ENCODE results near the gene ADGRA3. TPM values are rescaled to one million over a fixed set of nuclear protein-coding genes. Genes with fewer than 3 reads are reported as not detected.

The ADGRA3 gene
- total and polyA plus RNA-seq, 5 donors, result 15.6 to 40.4 (median 29.6) TPM

DNA sequence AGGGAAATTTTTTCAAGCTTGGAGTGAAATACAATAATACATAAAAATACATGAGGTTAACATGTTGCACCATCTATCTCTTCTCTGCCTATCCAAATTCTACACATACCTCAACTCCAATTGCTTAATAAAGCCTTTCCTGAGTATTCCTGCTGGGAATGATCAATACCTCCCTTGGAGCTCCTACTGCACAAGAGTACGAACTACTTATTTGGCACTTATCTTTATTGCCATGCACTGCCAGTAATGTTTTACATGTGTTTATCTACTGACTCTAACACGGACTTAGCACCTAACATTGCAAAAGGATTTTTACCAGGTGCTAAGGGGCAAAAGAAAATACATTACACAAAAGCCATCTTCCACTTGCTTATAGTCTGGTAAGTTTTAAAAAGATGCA lies 80.2 kb downstream of the ADGRA3 start:
- WGBS, result 60% methylated on average over 2 of the region's 2 CpGs

DNA sequence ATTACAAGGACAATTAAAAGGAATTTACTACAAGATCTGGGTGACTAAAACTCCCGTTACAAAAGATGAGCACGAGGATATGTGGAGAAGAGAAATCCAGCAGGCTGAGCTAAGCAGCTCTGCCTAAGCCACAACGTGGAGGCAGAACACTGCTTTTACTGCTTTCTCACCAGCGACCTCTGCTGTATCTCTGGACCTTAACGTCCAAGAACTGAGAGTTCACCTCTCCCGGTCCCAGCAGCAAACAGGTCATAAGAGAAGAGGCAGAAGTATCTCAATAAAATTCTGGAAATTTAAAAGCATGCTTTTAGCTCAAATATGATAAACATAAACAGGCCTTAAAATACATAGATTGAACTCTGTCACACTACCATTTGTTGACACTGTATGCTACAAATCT lies 81.0 kb downstream of the ADGRA3 start:
- H3K27me3 ChIP-seq (ENCODE audit: control insufficient read depth, insufficient read depth), result no peaks in the 10 kb centered on the region
- H3K27ac ChIP-seq (ENCODE audit: low read length), result no peak overlapping the region
- intact Hi-C loops (cut with DNase I), result no loop called here
- H3K4me1 ChIP-seq (ENCODE audit: control insufficient read depth, insufficient read depth, low read length), result no peaks in the 10 kb centered on the region
- no peak overlapping the region for H3K4me3 ChIP-seq (ENCODE audit: low read length)
- peak; percentile 71 to 79 for ATAC-seq
- peak in 1 of 3 donors; percentile 46 for DNase-seq
- 27% methylated on average over 6 of the region's 6 CpGs for WGBS
- no peaks in the 10 kb centered on the region for H3K9me3 ChIP-seq (ENCODE audit: control insufficient read depth, low read length)

More for the DNA sequence above, 80.2 kb downstream of the ADGRA3 start:
- Histone ChIP-seq H3K9me3 (ENCODE audit: control insufficient read depth, low read length) (no peaks in the 10 kb centered on the region), H3K4me1 (ENCODE audit: control insufficient read depth, insufficient read depth, low read length) (no peaks in the 10 kb centered on the region), H3K4me3 (ENCODE audit: low read length) (no peak overlapping the region), H3K27ac (ENCODE audit: low read length) (no peak overlapping the region), H3K27me3 (ENCODE audit: control insufficient read depth, insufficient read depth) (no peaks in the 10 kb centered on the region)
- intact Hi-C loops (cut with DNase I), result no loop called here
- ATAC-seq (no peak), DNase-seq (no peak)

DNA sequence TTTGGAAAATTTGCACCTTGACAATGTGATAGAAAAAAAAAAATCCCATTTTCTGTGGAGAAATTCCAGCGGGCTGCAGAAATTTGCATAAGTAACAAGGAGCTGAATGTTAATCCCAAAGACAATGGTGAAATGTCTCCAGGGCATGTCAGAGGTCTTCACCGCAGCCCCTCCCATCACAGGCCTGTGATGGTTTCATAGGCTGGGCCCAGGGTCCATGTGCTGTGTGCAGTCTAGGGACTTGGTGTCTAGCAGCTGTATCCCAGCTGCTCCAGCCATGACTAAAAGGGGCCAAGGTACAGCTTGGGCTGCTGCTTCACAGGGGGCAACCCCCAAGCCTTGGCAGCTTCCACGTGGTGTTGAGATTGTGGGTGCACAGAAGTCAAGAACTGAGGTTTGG lies 85.2 kb downstream of the ADGRA3 start:
- no peaks in the 10 kb centered on the region for H3K27me3 ChIP-seq (ENCODE audit: control insufficient read depth, insufficient read depth)
- no peak overlapping the region for H3K4me3 ChIP-seq (ENCODE audit: low read length)
- 60% methylated on average over 3 of the region's 3 CpGs for WGBS
- intact Hi-C loops (cut with DNase I), result no loop called here
- no peak overlapping the region for H3K27ac ChIP-seq (ENCODE audit: low read length)
- no peaks in the 10 kb centered on the region for H3K9me3 ChIP-seq (ENCODE audit: control insufficient read depth, low read length)
- ATAC-seq (no peak), DNase-seq (no peak)
- H3K4me1 ChIP-seq (ENCODE audit: control insufficient read depth, insufficient read depth, low read length), result no peaks in the 10 kb centered on the region

DNA sequence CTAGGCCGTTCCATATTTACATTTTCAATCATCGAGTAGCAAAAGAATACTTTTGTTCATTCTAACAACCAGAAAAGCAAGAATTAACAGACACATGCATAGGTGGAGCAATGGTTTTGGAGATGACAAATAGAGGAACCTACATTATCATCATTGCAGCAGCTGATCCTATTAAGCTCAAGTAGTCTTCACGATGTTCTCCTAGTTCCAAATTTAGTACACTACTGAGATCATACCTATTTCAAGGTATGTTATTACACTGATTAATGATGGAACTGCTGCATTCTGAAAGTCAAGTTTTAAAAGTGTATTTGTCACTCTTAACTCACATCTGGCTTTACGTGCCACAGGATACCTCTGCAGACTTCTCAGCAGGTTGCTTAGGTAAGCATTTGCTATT lies 87.4 kb downstream of the ADGRA3 start:
- intact Hi-C loops (cut with DNase I), result no loop called here
- ATAC-seq, result no peak
- Histone ChIP-seq H3K27ac (ENCODE audit: low read length) (no peak overlapping the region), H3K9me3 (ENCODE audit: control insufficient read depth, low read length) (no peaks in the 10 kb centered on the region), H3K4me1 (ENCODE audit: control insufficient read depth, insufficient read depth, low read length) (no peaks in the 10 kb centered on the region), H3K4me3 (ENCODE audit: low read length) (no peak overlapping the region), H3K27me3 (ENCODE audit: control insufficient read depth, insufficient read depth) (no peaks in the 10 kb centered on the region)
- 90% methylated on average over 4 of the region's 4 CpGs for WGBS
- DNase-seq, result no peak

DNA sequence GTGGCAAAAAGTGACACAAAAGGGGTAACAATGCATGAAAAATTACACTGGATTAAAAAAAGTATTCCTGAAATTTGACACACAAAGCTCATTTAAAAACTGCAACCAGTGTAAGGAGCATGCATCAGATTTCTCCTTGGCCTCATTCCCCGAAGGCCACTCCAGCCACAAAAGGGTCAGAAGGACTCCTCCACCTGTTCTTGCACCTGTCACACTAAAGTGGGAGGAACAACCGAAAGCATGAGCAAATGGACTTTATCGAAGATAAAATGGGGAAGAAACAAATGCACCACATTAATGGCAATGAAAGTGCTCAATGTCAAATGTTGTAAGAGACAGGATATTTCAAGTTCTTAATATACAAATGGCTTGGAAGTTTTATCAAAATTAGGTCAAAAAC lies 88.2 kb downstream of the ADGRA3 start:
- Histone ChIP-seq H3K4me1 (ENCODE audit: control insufficient read depth, insufficient read depth, low read length) (no peaks in the 10 kb centered on the region), H3K9me3 (ENCODE audit: control insufficient read depth, low read length) (no peaks in the 10 kb centered on the region), H3K27ac (ENCODE audit: low read length) (no peak overlapping the region), H3K27me3 (ENCODE audit: control insufficient read depth, insufficient read depth) (no peaks in the 10 kb centered on the region), H3K4me3 (ENCODE audit: low read length) (no peak overlapping the region)
- intact Hi-C loops (cut with DNase I), result no loop called here
- no peak for ATAC-seq
- WGBS, result 57% methylated on average over 3 of the region's 3 CpGs
- DNase-seq, result no peak

DNA sequence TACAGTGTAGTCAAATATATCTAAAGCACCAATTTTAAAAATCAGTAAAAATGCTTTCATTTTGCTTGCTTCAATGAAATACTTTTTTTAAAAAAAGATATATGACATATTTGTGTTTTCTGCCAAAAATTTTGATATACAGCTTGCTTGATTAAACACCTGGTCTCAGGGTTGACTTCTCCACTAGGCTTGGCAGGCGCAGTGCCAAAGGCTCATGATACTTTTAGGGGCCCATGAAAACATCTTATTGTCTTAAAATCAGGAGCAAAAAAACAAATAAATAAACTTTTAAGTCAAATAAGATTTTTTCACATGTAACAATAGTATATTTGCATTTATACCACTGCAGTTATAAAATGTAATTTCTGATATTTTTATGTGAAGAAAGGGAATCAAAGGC lies 95.6 kb downstream of the ADGRA3 start:
- Histone ChIP-seq H3K4me1 (ENCODE audit: control insufficient read depth, insufficient read depth, low read length) (peaks cover 1% of the 10 kb centered on the region), H3K27me3 (ENCODE audit: control insufficient read depth, insufficient read depth) (no peaks in the 10 kb centered on the region), H3K4me3 (ENCODE audit: low read length) (no peak overlapping the region), H3K27ac (ENCODE audit: low read length) (no peak overlapping the region), H3K9me3 (ENCODE audit: control insufficient read depth, low read length) (no peaks in the 10 kb centered on the region)
- intact Hi-C loops (cut with DNase I), result no loop called here
- 97% methylated on average over 1 of the region's 1 CpG for WGBS
- ATAC-seq (no peak), DNase-seq (no peak)

DNA sequence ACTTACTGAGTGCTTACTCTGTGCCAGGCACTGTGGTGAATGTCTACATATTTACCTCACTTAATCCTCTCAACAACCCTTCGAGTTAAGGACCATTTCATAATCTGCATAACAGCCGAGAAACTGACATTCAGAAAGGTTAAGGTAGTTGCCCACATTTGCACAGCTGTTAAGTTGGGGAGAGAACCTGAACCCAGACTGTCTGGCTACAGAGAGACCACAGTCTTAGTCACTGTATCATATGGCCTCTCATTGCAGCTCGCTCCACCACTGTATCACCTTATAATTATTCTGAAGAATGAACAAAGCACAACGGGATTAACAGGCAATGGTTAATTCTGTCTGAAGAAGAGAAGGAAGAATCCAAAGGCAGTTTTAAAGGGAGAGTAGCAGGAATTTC lies 98.5 kb downstream of the ADGRA3 start:
- ATAC-seq, result no peak
- H3K27me3 ChIP-seq (ENCODE audit: control insufficient read depth, insufficient read depth), result no peaks in the 10 kb centered on the region

DNA sequence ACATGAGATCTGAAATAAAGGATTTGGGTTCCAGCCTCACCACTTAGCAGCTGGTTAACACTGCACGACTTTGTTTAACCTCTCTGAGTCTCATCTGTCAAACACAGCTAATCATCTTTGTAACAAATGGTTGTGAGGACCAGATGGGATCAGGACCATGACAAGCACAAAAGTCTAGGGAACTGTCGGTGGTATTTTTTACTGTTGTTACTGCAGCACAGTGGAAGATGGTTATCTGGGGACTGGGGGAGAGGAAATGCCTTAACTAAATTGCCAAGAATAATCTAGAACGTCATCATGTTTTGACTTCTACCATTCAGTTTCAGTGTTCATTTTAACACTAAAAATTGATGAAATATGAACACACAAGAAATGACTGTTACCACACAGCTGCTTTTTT lies 99.5 kb downstream of the ADGRA3 start:
- Histone ChIP-seq H3K4me1 (ENCODE audit: control insufficient read depth, insufficient read depth, low read length) (no peaks in the 10 kb centered on the region), H3K27me3 (ENCODE audit: control insufficient read depth, insufficient read depth) (no peaks in the 10 kb centered on the region), H3K4me3 (ENCODE audit: low read length) (no peak overlapping the region), H3K27ac (ENCODE audit: low read length) (no peak overlapping the region), H3K9me3 (ENCODE audit: control insufficient read depth, low read length) (no peaks in the 10 kb centered on the region)
- 19% methylated on average over 3 of the region's 3 CpGs for WGBS
- ATAC-seq (no peak), DNase-seq (no peak)
- intact Hi-C loops (cut with DNase I), result no loop called here

More for the DNA sequence above, 98.5 kb downstream of the ADGRA3 start:
- intact Hi-C loops (cut with DNase I), result no loop called here
- no peak for DNase-seq
- no peak overlapping the region for H3K27ac ChIP-seq (ENCODE audit: low read length)
- no peak overlapping the region for H3K4me3 ChIP-seq (ENCODE audit: low read length)
- H3K4me1 ChIP-seq (ENCODE audit: control insufficient read depth, insufficient read depth, low read length), result peaks cover 1% of the 10 kb centered on the region
- no peaks in the 10 kb centered on the region for H3K9me3 ChIP-seq (ENCODE audit: control insufficient read depth, low read length)
- WGBS, result 83% methylated on average over 4 of the region's 4 CpGs

DNA sequence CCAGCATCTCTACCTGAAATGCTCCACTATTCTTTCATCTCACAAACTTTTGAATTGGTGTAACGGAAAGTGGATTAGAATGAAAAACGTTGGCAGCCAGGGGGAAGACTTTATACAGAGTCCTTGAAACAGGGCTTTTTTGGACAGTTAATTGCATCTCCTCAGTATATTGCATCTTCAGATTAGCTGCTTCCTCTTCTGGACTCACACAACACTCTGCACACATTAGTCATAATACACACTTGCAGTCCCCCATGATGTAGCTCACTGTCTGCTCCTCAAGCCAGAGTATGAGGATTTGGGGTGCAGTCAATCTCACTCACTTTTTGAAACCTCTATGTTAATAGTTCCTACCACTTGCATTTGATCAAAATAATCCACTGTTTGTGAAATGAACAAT lies 101.0 kb downstream of the ADGRA3 start:
- H3K9me3 ChIP-seq (ENCODE audit: control insufficient read depth, low read length), result no peaks in the 10 kb centered on the region
- ATAC-seq (no peak), DNase-seq (no peak)
- no peak overlapping the region for H3K4me3 ChIP-seq (ENCODE audit: low read length)
- no peaks in the 10 kb centered on the region for H3K27me3 ChIP-seq (ENCODE audit: control insufficient read depth, insufficient read depth)
- H3K4me1 ChIP-seq (ENCODE audit: control insufficient read depth, insufficient read depth, low read length), result no peaks in the 10 kb centered on the region
- no peak overlapping the region for H3K27ac ChIP-seq (ENCODE audit: low read length)
- intact Hi-C loops (cut with DNase I), result loop anchor here (5.0 kb wide), 3 partner anchors 192 to 277 kb away; partner anchors contain the start of gene GBA3 (in 1 of the 4)
- 61% methylated on average over 2 of the region's 2 CpGs for WGBS

DNA sequence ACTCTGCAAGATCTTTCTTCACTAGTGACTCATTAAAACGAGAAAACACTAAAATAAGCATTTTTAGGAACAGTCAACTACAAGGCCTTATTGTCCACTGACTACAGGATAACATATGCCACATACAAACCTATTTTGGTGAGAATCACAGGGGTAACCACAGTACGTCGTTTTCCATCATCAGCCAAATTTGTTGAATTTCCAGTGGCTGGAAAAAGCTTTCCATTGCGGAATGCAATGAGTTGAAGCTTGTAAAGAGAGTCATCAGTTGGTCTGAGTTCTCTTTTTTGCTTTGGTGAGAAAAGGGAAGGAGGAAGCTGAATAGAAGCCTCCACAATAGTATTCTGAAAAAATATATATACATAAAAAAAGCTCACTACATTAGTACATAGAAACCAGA lies 102.4 kb downstream of the ADGRA3 start:
- DNase-seq, result no peak
- intact Hi-C loops (cut with DNase I), result loop anchor here (5.0 kb wide), 3 partner anchors 194 to 279 kb away; partner anchors contain the start of gene GBA3 (in 1 of the 4)
- ATAC-seq, result no peak
- H3K27ac ChIP-seq (ENCODE audit: low read length), result no peak overlapping the region
- H3K27me3 ChIP-seq (ENCODE audit: control insufficient read depth, insufficient read depth), result no peaks in the 10 kb centered on the region
- no peaks in the 10 kb centered on the region for H3K4me1 ChIP-seq (ENCODE audit: control insufficient read depth, insufficient read depth, low read length)
- no peaks in the 10 kb centered on the region for H3K9me3 ChIP-seq (ENCODE audit: control insufficient read depth, low read length)
- H3K4me3 ChIP-seq (ENCODE audit: low read length), result no peak overlapping the region
- 84% methylated on average over 4 of the region's 4 CpGs for WGBS

DNA sequence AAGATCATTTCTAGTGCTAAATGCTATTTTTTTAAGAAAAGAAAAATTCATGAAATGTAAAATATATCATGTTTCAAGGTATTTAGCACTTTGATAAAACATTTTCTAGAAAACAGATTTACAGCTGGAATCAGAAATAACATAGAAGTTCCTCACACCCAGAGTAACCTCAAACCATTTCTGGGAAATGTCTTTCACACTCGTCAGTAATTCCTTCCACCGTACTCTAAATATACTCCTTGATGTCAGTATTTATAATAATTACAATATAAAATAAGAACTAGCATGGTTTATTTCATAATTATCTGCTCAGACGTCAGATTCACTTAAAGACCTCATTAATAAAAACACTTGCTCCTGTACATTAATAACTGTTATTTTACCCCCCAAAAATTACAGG lies 103.9 kb downstream of the ADGRA3 start:
- 62% methylated on average over 3 of the region's 3 CpGs for WGBS
- Histone ChIP-seq H3K27ac (ENCODE audit: low read length) (no peak overlapping the region), H3K4me1 (ENCODE audit: control insufficient read depth, insufficient read depth, low read length) (no peaks in the 10 kb centered on the region), H3K9me3 (ENCODE audit: control insufficient read depth, low read length) (no peaks in the 10 kb centered on the region), H3K27me3 (ENCODE audit: control insufficient read depth, insufficient read depth) (no peaks in the 10 kb centered on the region), H3K4me3 (ENCODE audit: low read length) (no peak overlapping the region)
- DNase-seq (no peak), ATAC-seq (no peak)
- intact Hi-C loops (cut with DNase I), result loop anchor here (5.0 kb wide), 3 partner anchors 195 to 280 kb away; partner anchors contain the start of gene GBA3 (in 1 of the 4)

DNA sequence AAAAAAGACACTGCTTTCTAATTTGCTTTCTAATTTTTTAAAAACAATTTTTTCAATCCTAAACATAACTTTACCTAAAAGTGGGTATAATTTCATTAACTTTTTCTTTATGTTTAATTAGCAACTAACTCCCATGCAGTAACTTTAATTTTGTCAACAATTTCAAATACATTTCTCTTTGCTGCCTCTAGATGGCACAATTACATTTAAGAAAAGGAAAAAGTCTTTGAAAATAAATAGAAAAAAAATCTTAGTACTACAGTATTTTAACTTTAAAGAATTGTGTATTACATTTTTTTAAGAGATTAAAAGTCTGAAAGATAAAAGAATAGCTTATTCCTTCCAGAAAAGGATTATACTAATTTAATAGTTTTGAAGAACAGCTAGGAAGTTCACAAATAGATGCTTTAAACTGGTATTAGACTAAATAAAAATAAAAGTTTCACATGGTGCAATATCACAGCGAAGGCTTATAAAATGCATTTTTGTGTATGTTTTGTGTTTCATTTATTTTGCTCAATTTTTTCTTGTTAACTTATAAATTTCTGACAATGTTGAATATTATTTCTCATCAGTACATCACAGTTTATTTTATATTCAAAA lies 105.1 kb downstream of the ADGRA3 start:
- 81% methylated on average over 1 of the region's 1 CpG for WGBS

More for the DNA sequence above, 105.1 kb downstream of the ADGRA3 start:
- intact Hi-C loops (cut with DNase I), result loop anchor here (5.0 kb wide), 3 partner anchors 197 to 282 kb away; partner anchors contain the start of gene GBA3 (in 1 of the 4)
- no peaks in the 10 kb centered on the region for H3K27me3 ChIP-seq (ENCODE audit: control insufficient read depth, insufficient read depth)
- no peak overlapping the region for H3K27ac ChIP-seq (ENCODE audit: low read length)
- DNase-seq (no peak), ATAC-seq (no peak)
- H3K4me1 ChIP-seq (ENCODE audit: control insufficient read depth, insufficient read depth, low read length), result no peaks in the 10 kb centered on the region
- no peak overlapping the region for H3K4me3 ChIP-seq (ENCODE audit: low read length)
- H3K9me3 ChIP-seq (ENCODE audit: control insufficient read depth, low read length), result no peaks in the 10 kb centered on the region

Measured in right cardiac atrium (tissue), 5 donors.